ENCODE results near the gene DOCK10.

DOCK10 gene

DNA sequence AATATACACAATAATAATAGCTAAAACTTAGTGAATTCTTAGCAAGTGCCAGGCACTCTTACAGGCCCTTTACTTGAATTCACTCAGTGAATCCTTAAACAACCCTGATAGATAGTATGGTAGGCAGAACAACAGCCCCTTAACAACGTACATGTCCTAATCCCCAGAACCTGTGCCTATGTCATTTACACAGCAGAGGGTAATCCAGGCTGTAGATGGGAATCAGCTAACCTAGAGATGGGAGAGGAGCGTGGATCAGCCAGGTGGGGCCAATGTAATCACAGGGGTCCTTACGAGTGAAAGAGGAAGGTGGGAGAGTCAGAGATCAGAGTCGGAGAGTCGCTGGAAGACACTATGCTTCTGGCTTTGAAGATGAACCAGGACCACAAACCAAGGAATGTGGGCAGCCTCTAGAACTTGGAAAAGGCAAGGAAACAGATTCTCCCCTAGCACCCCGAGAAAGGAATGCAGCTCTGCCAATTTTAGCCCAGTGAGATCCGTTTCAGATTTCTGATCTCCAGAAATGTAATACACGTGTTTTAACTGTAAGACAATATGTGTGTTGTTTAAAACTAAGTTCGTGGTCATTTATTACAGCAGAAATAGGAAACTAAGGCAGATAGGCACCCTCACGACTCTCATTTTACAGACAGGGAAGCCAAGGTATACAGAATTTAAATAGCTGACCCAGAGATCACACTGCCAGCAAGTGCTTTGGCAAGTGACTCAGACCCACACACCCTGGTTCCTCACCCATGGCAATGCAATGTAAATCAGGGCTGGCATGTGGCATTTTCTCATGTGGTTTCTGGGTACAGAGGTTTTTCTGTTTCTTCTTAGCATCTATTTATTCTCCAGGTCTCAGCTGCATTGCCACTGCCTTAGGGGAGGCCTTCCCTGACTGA lies 68.9 kb downstream of the DOCK10 start:
- no peak for DNase-seq

DNA sequence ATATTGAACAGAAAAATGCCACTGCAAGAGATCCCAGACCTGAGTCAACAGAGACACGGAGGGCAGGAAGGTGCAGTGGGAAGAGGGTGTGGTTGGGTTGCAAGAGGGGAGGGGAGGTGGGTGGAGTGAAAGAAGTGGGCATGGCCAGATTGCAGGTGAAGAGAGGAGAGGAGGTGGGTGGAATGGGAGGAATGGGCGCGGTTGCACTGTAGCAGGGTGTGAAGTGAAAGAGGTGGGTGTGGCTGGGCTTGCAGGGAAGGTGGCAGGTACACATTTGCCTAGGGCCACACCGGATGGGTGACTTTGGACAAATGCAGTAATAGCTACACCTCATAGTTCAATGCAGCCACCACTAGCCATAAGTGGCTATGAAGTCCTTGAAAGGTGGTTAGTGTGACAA lies 71.1 kb downstream of the DOCK10 start:
- no peak for DNase-seq

DNA sequence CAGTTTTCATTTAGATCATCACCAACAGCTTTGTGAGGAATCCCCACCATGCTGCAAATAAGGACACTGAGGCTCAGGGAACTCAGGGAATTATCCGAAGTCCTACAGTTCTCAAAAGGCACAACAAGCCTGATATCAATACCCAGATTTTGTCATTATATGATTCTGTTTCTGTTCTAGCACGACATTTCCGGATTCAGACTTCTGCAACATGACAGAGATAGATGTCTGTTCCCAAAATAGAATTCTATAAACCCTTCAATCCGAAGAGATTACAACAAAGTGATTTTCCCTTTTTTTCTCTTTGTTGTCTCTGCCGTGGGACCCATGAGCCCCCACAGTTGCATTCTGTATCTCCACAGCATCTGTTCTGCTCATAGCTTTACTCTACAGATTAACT lies 72.0 kb downstream of the DOCK10 start:
- DNase-seq: no peak

DNA sequence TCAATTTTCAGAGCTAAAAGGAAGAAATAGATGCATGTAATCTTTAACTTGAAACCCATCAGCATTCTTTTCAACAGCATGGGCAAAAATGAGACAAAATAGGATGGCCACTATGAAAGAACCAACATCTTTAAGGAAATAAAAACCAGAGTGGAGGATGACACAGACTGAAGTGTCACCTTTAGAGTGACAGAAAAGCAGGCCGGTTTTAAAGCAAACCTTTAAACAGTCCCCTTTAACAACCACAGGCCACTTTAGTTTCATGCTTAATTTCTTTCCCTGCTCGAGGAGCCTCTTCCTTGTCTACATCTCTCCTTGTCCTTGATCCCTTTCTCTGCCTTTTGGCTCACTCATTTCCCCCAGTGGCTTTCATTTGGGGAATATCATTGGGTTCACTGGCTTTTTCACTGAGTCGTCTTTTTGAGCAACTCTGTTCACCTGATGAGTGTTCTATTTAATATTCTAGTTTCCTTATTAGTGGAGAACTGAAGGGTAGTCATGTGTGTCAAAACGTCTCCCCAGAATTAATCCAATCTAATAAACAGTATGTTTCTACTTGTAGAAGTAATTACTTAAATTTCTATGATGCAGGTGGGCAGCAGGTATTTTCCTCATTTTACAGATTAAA lies 72.5 kb downstream of the DOCK10 start:
- no peak for DNase-seq

DNA sequence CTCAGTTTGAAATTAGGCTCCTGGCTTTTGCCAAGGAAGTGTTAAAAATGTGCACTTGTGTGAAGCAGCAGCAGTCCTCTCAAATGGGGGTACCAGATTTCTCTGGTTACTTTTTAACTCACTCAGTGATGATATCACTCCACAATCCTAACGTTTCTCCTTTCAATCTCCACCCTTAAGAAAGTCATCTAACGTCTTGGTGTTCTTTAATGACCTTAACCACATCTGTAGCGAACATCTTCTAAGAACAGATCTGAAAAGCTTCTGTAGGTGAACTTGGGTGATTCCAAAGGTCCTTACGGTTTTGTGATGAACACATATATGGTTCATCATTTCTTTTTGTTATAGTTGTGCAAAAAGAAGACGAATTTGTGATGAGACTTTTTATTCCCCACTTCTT lies 73.2 kb downstream of the DOCK10 start:
- no peak for DNase-seq

DNA sequence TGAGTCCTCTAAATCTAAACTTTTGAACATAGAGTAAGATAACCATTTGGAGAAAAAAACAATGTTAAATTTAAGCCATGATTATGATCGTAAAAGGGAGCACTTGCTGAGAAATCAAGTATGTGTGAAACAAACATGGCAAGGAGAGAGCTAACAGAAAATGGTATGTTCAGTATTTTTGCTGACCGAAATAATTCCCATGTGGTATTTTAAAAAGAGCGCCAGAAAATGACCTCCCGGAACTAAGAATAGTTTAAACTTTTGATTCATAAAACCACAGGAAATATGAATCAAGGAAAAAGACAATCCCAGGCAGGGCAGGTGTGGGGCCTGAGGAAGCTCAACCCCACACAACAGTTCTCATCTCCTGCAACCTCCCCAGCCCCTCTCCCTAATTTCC lies 74.2 kb downstream of the DOCK10 start:
- no peak for DNase-seq

DNA sequence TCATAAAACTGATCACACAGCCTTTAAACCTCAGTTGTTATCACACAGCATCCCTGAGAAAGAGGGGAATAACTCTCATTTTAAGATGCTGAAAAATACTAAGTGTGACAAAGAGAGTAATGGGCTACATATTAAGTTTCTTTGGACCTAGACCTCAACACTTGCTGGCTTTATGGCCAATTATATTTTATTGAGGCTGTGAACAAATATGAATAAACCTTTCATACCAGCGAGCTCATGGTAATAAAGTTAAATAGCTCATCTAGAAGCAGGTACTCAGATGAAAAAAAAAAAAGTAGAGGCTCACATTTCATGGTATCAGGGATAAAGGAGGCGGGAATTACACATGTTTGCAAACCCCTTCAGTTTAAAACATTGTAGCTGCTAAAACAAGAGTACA lies 75.7 kb downstream of the DOCK10 start:
- no peak for DNase-seq

DNA sequence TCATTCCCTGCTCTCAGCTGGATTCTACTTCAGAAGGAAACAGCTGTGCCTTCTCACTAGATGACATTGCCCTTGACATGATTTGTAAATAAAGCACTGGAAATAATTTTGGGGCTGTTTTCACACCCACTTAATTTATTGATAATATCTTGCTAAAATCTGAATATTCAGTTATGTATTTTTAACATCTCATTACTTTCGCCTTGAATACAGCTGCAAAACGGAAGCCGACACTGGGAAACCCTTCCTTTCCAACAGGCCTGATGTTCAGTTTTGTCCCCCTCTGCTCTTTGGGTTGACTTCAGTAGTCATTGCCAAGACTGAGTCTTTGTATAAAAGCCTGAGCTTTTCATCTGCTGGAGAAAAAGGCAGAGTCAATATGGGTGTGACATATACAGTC lies 82.7 kb downstream of the DOCK10 start:
- DNase-seq: no peak

DNA sequence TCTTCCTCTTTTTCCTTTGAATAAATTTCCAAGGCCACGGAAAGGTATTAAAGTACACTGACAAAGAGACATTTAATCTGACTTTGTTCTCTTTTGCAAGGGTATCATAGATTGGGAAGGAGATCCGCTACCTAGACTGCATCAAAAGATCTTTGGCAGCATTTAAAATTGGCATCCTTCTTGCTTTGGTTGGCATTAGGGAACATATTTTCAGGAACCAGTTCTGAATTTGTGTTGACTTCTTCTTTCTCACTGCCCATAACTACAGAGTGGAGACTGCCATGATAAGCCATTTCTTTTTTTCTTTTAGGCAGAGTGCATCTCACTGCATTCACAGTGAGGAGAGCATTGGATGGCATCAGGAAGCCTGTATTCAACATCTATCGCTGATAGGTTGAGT lies 83.4 kb downstream of the DOCK10 start:
- no peak for DNase-seq

DNA sequence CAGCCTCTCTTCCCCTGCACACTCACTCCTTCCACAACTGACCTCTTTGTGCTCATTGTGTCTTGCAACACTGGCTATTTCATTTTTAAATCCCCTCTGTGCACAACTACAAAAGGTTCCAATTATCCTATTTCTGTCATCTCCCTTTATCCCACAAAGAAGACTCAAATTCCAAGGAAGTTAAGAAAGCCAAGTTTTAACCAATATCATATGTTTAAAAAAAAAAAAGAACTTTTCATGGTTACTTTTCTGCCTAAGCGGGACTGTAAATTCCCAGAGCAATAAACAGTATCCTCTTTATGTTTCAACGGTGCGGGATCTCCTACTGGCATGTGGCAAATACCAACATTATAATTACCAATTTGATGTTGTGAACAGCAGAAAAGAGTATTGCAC lies 83.8 kb downstream of the DOCK10 start:
- no peak for DNase-seq

DNA sequence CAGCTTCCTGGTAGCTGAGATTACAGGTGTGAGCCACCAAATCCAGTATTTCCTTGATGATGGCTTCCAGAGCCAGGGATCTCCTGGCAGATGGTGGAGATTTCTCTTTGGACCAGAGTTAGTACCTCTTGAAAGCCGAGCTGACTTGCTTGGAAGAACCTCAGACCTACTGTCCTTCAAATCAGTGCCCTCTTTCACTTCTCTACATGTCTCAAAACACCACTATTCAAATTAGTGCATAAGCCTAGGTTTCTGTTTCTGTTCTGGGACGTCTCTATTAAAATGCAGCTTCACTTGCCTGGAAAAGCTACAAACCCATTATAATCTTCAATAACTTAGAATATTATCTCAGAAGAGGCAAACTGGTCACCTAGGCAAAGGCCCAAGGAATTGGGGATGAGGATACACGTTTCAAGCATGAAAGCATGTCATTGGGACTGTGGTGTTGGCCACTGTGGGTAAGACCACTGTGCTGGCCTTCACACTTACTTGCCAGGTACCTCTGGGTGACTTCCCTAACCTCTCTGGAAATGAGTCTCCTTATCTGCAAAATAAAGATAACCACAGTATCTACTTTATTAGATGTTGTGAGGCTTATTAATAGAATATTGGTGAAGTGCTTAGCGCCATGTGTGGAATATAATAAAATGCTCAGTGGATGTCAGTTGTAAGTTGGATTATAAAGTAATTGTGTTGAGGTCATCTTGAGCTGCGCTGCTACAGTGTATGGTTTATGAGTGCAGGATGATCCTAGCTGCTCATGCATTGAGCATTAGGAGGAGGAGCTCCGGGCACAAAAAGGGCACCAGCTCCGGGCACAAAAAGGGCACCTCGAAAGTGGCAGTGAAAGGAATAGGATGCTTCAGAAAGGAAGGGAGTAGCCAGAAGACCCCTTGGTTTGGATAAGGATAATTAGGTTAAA lies 84.5 kb downstream of the DOCK10 start:
- no peak for DNase-seq

DNA sequence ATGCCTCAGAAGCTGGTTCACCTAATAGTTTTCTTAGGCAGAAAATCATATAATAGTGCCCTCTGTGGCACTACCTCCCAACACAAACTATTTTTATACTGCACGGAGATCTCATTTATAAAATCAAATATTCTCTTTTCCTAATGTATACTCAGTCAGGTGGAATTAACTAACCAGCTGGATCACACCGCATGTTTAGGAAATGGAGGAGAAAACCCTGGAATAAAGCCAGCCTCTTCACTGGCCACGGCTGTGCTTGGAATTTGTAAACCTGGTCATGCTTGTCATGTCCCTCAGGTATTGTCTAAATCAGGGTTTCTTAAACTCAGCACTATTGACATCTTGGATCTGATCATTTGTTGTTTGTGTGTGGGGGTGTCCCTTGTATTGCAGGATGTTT lies 85.6 kb downstream of the DOCK10 start:
- no peak for DNase-seq

DNA sequence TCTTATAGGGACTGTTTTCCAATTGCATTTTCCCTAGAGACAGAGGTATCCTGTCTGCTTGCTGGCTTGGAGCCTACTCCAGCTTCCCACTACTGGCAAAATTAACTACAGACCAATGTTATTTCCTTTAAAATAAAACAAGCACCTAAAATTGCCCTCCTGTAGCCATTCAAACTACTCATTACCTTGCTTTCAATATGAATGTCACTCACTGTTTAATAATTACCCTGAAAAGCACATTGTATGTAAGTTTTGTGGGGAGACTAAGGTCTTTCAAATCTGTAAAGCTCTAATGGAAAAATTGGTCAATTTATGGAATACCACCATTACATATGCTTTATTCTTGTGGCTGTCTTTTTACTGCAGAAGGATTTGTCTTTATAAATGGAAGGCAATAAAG lies 87.3 kb downstream of the DOCK10 start:
- no peak for DNase-seq

DNA sequence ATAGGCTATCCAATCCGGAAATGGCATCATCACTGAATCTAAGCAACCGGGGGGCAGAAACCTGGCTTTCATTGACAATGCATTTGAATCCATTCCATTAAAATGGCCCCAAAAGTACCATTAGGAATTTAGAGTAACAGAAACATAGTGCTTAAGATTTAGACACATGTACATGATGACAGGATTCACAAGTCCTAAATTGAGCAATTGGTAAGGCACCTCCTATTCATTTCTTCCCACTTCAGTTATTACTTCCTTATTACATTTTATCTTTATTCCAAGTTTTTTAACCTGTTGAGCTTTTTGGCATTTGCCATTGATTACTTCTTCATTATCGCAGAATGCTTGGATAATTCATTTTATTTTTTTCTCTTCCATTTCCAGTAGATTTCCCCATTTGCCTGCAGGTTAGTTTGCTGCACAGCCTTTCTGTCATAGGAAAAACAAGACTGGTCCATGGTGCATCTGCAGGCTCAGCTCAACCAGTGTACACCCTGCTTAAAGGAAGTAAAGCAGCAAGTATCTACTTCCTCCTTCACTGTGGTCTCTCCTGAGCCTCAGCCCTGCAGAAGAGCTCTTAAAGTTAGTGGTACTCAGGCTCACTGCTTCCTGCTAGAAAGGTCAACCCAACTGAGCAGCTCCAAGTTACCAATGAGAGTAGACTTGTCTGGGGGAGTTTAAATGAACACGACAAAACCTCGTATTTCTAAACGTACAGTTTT lies 89.2 kb downstream of the DOCK10 start:
- DNase-seq: no peak

DNA sequence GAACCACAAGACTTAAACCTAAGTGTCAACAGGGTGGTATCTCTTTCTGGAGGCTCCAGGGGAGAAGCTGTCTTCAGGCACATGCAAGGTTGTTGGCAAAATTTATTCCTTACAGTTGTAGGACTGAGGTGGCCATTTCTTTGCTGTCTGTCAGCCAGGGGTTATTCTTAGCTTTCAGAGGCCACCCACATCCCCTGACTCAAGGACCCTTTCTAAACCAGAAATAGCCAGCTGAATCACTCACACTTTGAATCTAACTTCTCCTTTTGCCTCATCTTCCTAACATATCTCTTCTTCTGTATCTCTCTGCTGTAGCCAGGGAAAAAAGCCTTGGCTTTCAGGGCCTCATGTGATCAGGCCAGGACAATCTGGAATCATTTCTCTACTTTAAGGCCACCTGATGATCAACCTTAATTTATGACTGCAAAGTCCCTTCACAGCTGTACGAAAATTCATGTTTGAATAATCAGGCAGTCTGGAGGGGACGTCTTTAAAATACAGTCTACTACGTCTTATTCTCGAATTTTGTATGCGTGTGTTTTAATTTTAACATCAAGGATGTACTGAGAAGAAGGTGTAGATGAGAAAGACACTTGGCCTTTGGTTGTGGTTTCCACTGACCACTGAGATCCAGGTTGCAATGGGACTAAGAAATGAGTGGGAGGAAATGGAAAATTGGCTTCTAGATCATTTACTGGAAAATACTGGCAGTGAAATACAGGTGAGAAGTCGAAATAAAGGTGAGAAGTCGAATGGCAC lies 90.4 kb downstream of the DOCK10 start:
- DNase-seq: no peak

DNA sequence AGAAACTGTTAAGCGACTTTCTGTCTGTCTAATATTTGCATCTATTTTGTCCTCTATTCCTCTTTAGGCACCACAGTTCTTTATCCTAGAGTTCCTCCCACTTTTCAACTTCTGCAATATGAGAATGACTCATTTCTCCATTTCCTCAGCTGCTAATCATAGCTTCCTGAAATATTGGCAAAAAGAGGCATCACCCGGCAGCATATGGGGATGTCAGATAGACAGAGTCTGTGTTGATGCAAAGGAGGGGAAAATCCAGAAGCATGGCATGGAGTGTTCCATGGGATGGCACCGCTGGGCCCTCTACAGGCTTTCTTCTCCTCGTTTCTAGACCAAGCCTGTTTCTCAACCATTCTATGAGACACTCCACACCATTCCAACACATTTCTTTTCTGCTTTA lies 93.4 kb downstream of the DOCK10 start:
- DNase-seq: no peak

DNA sequence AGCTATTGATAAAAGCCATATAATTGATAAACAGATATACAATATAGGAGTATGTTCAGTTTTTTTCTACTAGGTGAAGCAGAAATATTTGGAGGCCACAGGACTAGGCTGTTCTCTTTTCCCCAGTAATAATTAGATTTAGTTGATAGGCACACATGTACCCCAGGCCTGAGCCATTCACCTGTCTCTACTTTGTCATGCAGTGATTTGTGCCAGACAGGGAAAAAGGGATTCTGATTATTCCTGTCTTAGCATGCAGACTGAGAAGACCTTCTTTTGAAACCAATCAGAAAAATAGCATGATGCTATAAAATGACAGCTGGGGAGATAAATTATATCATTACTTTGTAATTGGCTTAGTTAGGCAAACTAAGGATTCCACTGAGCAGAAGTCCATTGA lies 94.3 kb downstream of the DOCK10 start:
- DNase-seq: no peak

DNA sequence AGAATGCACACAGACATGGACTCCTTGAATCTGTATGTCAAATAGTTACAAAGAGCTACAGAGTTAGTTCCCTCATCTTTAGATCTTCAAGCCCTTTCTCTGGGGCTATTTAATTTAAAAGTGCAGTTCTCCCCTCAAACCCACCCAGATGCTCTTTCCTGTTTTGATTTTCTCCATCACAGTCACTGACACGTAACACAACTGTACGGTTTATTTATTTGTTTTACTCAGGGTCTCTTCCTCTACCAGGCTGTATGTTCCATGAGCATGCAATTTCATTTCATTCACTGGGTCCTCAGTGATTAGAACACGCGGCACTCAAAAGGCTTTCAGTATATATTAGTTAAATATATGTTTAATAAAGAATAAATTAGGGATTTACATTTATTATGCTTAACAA lies 94.7 kb downstream of the DOCK10 start:
- DNase-seq: no peak

DNA sequence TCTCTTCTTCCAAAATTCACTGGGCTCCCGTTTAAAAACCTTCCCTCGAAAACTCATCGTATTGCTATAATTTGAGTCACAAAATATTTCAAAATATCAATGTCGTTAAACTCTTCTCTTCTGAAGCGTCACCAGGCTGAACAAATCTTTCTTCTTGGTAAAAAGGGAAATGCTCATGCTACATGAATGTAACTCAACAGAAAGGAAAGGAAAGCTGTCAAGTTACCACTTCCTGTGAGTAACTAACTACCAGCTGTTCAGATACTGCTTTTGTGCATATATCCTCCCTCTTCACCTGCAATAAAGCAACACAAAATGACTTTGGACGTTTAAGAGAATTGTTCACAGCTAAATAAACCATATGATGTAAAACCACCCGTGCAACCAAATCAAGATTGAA lies 95.4 kb downstream of the DOCK10 start:
- DNase-seq: no peak

DNA sequence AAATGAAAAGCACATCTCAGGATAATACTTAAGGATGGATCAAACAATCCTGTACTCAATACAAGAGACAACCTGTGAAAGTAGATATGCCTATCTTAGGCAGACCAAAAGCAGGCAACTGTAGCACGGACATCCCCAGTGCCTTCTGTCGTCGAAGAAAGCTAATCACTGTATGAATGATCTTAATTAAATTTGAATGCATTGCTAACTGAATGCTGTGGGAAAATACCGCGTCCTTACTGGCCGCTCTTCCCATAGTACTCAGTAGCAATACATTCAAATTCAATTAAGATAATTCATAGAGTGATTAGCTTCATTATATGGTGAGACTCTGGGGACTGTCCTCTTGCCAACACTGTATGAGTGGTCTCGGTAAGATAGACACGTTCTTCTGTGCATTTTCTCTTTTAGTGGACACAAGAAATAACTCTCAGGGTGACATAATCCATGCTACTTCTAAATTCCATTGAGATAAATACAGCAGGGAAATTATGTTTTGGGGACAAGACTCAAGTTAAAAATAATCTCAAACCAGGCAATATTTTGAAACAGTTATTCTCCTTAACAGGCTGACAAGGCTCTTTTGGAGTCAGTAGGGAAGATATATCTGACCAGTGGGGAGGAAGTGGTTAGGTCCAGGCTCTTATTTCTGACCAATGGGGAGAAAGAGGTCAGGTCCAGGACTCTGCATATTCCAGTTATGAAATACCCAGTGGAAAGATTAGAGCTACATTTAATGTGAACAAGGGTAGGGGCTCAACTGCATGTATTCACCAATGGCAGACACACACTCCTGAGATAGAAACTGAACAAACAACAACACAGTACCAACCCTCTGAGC lies 97.3 kb downstream of the DOCK10 start:
- no peak for DNase-seq

DNA sequence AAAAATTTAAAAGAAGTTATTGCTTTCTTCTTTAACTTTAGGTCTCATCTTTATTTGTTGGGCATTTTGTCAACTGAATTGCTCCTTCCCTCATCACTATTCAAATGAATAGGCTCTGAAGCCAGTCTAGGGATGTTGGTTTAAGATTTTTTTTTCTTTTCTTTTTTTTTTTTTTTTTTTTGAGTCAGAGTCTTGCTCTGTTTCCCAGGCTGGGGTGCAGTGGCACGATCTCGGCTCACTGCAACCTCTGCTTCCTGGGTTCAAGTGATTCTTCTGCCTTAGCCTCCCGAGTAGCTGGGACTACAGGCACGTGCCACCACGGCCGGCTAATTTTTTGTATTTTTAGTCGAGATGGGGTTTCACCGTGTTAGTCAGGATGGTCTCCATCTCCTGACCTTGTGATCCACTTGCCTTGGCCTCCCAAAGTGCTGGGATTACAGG lies 98.6 kb downstream of the DOCK10 start:
- peak; percentile 49 for DNase-seq

Data from activated T-cell treated with anti-CD3 and anti-CD28 coated beads, Interleukin-2, amount 50 U/mL, for 1 hour (primary cell).